ENCODE results near the gene ABCB6.

ABCB6 gene

GRCh38 chr2:219168932-219169331 lies 49.8 kb downstream of the ABCB6 start:
- TF ChIP-seq GATA1 (IDR thresholded peaks at IDR 0.05; ENCODE audit: low read depth, low read length) (no peak), POLR2A (IDR thresholded peaks at IDR 0.05; ENCODE audit: low read length) (no peak)

GRCh38 chr2:219168526-219168925 lies 50.2 kb downstream of the ABCB6 start:
- DNase-seq: no peak
- no peak for TF ChIP-seq GATA1 (IDR thresholded peaks at IDR 0.05; ENCODE audit: low read depth, low read length)
- no peak for TF ChIP-seq POLR2A (IDR thresholded peaks at IDR 0.05; ENCODE audit: low read length)

More at GRCh38 chr2:219168932-219169331, 49.8 kb downstream of the ABCB6 start:
- no peak for DNase-seq

- TF ChIP-seq POLR2A (IDR thresholded peaks at IDR 0.05; ENCODE audit: low read length) (no peak), GATA1 (IDR thresholded peaks at IDR 0.05; ENCODE audit: low read depth, low read length) (no peak)
Measured at GRCh38 chr2:219167997-219168396, 50.8 kb downstream of the ABCB6 start.

DNA sequence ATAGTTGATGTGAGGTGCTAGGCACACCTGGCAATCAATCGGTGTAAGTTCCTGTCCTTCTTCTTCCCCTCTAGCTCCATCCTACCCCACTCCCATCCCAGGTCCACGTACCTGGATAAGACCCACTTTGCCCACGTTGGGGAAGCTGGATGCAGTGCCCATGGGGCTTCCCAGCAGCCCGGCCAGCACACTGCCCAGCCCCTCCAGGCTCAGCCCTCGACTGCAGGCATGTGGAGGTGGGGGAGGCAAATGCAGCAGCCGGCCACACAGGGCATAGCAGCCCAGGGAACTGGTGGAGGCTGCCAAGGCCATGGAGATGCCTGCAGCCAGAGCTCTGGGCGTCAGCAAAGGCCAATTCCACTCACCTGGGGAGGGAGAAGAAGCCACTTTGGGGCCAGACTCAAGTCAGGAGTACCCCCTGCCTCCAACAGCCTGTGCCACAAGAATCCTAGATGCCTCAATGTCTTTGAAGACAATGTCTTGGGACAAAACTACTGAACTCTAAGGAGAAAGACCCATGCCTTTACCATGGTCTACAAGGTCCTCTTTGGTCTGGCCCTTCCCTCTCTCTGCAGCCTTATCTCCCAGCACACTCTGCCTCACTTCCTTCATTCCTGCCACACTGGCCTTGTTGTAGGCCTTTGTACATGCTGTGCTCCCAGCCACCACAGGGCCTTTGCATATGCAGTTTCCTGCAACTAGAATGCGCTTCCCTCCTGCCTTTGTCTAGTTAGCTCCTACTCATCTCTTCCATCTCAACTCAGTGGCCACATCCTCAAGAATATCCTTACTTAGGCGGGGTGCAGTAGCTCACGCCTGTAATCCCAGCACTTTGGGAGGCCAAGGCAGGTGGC lies 53.5 kb downstream of the ABCB6 start:
- no peak for DNase-seq

More at GRCh38 chr2:219167997-219168396, 50.8 kb downstream of the ABCB6 start:
- no peak for DNase-seq

GRCh38 chr2:219163156-219163555 lies 55.6 kb downstream of the ABCB6 start:
- TF ChIP-seq GATA1 (IDR thresholded peaks at IDR 0.05; ENCODE audit: low read depth, low read length) (no peak), POLR2A (IDR thresholded peaks at IDR 0.05; ENCODE audit: low read length) (no peak)
- DNase-seq: no peak

More for the DNA sequence above, 53.5 kb downstream of the ABCB6 start:
- no peak for TF ChIP-seq POLR2A (IDR thresholded peaks at IDR 0.05; ENCODE audit: low read length)

GRCh38 chr2:219161097-219161496 lies 57.7 kb downstream of the ABCB6 start:
- no peak for DNase-seq
- no peak for TF ChIP-seq GATA1 (IDR thresholded peaks at IDR 0.05; ENCODE audit: low read depth, low read length)
- TF ChIP-seq POLR2A (IDR thresholded peaks at IDR 0.05; ENCODE audit: low read length): no peak

DNA sequence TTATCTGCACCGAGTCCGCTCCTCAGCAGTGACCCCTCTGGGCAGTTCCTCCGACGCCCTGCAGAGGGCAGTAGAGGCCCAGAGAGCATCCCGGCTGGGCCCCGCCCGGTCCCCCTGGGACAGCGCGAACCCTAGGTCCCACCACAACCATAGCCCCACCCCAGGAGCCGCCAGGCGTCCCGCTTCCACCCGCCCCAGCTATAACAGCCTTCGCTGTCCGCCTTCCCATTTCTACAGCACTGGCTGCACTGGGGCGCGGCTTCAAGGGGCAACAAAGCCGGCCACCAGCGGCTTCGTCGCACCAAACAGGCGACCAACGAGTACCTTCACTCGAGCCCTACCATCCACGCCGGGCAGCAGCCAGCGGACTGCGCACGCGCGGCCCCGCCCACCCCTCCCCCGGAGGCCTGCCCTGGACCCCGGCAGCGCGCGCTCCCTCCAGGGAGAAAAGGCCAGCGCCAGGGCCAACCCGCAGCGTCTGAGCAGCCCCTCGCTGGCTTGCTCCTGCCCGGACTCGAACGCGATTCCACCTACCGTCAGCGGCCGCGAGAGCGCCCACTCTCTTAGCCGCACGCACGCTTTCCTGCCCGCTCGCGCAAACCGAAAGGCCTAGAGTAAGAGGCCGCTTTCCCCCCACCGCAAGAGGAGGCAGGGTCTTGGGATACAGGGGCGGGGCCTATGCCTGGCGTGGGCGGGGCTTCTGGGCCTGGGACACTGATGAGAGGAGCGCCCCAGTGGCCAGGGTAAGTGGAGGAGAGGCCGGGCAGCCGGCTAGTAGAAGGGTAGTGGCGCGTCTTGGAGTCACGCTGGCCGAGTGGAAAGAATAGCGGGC lies 58.4 kb downstream of the ABCB6 start, which contains the start of gene NHEJ1:
TSS of gene NHEJ1 (minus strand) at position 630 of the 832 bp plus-strand sequence. CDS start 2,453 bp downstream, outside the sequence.
- peak; percentile 94 to 96 for DNase-seq
- TF ChIP-seq POLR2A (IDR thresholded peaks at IDR 0.05; ENCODE audit: low read length) (peak; percentile 70), GATA1 (IDR thresholded peaks at IDR 0.05; ENCODE audit: low read depth, low read length) (no peak)

Measured in erythroblast (primary cell).